Ishikawa (cell line): ENCODE results near the gene OXER1.

Experiments used
- EP300 ChIP-seq: IDR thresholded peaks from 2 replicates; pipeline ENCODE4 v1.6.1; 2012; ENCODE audit warnings: borderline replicate concordance
- NFIC ChIP-seq: IDR thresholded peaks from 2 replicates; pipeline ENCODE4 v1.6.1; 2012
- RAD21 ChIP-seq: IDR thresholded peaks from 2 replicates; pipeline ENCODE4 v1.6.1; 2012; ENCODE audit warnings: low read depth
- TAF1 ChIP-seq: IDR thresholded peaks from 2 replicates; pipeline ENCODE4 v1.6.1; 2012; ENCODE audit warnings: low read depth, mild to moderate bottlenecking
- YY1 ChIP-seq: IDR thresholded peaks from 2 replicates; pipeline ENCODE4 v1.6.1; 2012; ENCODE audit warnings: low read depth
- ZBTB7A ChIP-seq: IDR thresholded peaks from 2 replicates; pipeline ENCODE4 v1.6.1; 2012; ENCODE audit warnings: low read depth
- TF ChIP-seq, protein P1 (sequence below): IDR thresholded peaks from 2 replicates; pipeline ENCODE4 v1.6.1; 2012
- TF ChIP-seq, protein P2 (sequence below): IDR thresholded peaks from 2 replicates; pipeline ENCODE4 v1.6.1; 2012

- TF ChIP-seq NFIC (no peak), RAD21 (no peak), EP300 (no peak), YY1 (no peak), ZBTB7A (no peak), TAF1 (no peak)
- TF ChIP-seq, protein P1, sequence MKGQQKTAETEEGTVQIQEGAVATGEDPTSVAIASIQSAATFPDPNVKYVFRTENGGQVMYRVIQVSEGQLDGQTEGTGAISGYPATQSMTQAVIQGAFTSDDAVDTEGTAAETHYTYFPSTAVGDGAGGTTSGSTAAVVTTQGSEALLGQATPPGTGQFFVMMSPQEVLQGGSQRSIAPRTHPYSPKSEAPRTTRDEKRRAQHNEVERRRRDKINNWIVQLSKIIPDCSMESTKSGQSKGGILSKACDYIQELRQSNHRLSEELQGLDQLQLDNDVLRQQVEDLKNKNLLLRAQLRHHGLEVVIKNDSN, result no peak
- TF ChIP-seq, protein P2, sequence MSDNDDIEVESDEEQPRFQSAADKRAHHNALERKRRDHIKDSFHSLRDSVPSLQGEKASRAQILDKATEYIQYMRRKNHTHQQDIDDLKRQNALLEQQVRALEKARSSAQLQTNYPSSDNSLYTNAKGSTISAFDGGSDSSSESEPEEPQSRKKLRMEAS, result no peak
Measured at GRCh38 chr2:42712934-42713333, 51.0 kb downstream of the OXER1 start.
